ENCODE results near the gene HPSE2.

Gene HPSE2

DNA sequence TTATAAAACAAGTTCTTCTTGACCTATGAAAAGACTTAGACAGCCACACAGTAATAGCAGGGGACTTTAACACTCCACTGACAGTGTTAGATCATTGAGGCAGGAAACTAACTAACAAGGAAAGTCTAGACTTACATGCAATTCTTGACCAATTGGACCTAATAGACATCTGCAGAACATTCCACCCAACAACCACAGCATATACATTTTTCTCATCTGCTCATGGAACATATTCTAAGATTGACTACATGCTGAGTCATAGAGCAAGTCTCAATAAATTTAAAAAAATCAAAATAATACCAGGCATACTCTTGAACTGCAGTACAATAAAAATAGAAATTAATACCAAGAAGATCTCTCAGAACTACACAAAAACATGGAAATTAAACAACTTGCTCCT lies 569.4 kb downstream of the HPSE2 start:
- DNase-seq = no peak

DNA sequence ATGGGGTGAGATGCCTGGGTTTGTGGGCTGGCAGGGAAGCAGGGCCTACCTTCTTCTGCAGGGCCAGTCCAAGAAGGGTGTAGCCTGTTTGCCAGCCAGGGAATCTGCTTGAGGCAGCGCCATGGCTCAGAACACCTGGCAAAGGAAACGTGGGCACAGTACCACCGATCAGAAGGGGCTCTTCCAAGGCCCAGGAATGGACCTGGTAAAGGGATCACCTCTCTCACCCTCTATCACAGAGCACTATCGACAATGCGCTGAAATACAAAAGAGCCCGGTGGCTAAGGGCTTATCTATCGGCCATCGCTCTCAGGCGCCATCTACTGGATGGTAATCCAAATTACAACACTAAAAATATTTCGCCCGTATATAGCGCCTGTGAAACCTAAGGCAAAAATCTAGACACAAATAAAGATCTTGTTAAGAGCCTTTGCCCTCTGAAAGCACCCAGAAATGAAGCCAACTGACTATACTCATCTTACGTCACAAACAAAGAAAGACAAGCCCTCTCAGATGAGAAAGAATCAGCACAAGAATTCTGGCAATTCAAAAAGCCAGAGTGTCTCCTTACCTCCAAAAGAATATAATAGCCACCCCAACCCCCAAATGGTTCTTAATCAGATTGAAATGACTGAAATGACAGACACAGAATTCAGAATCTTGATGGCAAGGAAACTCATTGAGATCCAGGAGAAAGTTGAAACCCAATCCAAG lies 571.2 kb downstream of the HPSE2 start:
- DNase-seq = no peak

DNA sequence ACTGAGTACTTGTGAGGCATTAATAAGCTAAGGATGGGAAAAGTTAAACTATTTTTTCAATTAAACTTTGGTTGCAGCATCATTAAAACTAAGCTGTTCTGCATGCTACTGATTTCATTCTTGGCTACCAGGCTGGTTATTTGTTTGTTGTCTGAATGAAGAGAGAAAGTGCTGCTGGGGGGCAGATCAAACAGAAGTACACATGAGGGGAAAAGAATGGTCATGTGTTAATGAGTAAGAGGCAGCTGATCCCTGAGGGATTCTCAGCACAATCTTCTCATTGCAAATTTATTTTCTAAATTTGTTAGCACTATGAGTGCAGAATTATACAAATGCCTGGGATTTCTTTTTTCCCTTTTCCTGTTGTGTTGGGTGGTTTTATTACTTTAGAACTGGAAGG lies 575.7 kb downstream of the HPSE2 start:
- no peak for DNase-seq

DNA sequence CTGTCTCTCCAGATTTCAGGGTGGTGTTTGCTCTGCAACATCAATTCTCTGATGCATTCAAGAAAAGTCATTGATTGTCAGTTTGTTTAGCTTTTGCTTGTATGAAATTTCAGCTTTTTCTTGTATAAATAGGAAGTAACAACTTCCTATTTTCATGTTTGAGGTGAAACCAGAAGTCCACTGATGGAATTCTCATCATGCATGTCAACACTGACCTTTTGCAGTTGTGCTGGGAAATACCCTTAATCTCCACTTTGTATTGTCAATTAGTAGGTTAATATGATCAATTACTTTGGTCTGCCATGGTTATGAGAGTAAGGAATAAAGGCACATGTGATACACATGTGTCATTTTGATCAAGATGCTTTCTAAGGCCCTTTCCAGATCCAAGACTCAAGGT lies 580.2 kb downstream of the HPSE2 start:
- DNase-seq = no peak

DNA sequence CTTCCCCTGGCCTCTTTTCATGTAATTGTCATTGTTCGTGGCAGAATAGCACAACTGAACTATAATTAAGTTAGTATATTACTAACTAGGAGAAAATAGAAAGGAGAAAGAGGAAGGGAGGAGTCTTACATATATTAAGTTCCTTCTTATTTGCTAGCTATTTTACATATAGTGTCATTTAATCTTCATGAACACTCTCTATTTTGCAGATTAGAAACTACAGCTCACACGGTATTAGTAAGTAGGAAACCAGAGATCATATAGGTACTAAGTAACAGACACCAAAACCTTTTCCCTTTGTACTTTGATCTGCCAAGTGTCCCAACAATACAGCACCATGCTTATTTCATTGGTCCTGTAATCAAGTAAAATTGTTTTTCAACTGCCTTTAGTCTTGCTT lies 586.5 kb downstream of the HPSE2 start:
- DNase-seq = no peak

DNA sequence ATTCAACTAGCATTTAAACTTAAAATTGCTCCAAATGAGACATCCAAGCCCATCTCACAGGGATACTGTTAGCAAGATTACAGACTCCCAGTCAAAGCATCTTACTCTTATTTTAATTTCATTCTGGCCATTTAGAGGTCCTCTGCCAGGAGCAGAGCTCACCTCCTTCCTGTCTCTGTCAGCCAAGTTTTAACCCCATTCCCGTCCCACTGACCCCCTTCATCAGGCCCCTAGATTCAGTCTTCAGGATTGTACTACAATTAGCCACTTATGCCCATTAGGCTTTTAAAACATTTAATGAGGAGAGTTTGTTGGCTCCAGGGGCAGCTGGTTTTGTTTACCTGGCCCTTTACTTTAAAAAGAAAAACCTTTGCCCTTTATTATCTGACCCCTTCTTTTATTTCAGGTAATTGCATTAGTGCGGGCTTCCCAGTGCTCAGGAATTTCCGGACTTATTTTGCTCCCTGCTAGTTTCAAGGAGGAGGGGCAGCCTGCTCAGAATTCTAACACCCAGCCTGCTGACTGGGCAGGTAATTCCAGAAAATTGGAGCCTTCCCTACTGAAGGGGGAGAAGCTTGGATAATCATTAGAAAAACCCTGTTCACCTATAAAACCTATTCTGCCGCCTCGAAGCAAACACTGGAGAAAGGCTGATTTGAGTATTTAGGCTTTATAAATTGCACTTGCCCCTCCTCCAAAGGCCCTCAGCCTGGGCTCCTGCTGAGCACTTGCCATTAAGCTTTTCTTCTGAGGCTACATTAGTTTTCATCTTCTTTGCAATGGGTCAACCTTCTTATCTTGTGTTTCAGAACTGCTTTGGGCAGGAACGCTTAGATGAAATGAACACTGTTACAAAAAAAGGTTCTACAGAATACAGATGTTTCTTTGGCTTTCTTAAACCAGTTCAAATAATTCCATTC lies 588.4 kb downstream of the HPSE2 start:
- no peak for DNase-seq

DNA sequence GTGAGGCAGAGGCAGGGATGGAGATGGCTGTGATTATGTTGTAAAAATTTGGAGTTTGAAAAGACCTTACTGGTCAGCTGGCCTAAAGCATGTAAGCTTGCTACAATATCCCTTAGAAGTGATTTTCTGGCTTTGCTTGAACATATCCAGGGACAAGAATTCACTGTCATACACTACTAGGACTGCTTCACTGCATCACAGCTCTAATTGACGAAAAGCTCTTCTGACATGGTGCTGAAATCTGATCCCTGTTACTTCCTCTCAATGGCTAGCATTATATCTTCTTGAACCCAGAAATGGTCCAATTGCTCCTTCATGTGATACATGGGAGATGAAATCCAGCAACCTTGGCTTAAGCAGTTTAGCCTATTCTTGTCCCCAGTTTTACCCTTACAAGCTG lies 591.2 kb downstream of the HPSE2 start:
- no peak for DNase-seq

DNA sequence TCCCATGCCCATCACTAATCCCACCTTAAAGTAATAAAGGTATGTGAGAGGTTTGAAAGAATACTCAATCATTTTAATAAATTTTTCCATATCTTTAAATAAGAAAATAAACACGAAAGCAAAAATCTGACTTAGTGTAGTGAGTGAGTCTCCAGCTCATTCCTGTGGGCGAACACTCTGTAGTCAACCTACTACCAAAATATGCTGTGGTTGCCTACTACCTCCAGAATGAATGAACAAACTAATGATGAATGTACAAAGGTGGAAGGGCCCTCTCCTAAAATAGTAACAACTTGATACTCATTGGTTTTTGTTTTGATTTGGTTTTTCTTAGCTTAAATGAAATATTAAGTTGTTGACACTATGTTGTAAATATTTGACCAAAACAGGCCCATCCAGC lies 593.4 kb downstream of the HPSE2 start:
- no peak for DNase-seq

DNA sequence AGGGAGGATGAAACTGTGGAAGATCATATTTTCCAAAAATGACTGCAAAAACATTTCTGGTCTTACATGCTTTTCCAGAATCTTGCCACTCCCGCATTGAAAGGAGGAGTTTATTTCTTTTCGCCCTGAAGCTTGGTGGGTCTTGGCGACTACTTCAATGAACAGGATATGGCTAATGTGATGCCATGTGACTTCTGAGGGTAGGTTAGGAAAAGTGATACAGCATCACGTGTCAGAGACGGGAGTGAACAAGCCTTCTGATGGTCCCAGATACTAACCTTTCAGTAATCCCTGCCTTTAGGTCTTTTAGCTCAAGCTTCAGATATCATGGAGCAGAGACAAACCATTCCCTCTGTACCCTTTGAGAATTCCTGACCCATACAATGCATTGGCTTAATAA lies 596.7 kb downstream of the HPSE2 start:
- no peak for DNase-seq

DNA sequence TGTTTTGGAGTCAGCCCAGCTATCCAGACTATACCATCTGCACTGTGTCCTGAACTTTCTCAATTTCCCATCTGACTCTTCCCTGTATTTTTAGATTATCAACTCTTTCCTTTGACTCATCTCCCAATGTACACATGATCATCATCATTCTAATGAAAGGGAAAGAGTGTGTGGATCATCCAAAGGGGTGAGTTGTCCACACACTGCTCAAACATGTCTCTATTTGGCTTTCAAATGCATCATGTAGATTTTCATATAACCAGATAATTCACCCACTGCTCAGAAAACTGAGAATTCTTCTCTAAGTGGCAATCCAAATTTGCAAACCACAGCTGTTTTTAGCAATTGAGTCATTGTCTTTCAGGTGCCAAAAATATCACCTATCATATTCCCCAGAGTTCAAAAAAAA lies 598.7 kb downstream of the HPSE2 start:
- no peak for DNase-seq

DNA sequence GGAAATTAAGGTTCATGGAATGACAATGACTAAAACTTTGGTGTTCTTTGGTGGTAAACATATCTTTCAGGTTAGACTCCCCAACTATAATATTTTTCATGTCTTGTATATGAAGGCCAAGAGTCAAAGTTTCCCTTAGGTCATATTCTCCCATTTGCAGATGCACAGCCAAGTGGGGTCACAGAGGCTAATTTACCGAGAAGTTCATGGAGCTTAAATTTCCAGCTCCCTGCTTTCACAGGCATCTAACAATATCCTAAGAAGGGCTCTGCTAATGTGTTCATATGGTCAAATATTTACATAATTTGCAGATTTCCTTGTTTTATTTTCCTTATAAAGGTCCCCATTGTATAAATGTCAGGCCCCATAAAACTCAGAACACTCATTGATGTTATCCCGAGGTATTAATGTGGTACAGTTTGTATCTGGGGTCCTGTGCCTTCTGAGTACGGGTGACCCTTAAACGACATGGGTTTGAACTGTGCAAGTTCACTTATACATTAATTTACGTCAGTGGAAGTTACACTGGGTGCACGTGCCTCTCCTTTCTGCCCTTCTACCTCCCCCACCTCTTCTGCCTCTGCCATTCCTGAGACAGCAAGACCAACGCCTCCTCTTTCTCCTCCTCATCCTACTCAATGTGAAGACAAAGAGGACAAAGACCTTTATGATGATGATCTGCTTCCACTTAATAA lies 603.0 kb downstream of the HPSE2 start:
- DNase-seq = no peak

DNA sequence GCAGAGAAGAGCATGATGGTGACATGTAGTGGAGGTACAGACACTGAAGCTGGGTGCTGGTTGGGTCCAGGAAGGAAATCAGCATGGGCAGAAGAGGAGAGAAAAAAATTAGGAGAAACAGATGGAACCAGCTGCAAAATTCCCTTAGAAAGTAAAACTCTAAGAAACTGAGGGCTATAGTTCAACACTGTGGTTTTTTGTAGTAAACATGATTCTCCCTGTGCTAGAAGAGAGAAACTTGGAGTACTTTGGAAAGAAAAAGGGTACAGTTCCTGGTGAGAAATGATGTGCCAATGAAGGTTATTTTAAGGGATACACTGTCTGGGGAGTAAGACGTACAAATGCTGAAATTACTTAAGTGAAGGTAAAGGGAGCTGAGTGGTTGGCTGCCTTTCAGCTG lies 607.4 kb downstream of the HPSE2 start:
- no peak for DNase-seq

DNA sequence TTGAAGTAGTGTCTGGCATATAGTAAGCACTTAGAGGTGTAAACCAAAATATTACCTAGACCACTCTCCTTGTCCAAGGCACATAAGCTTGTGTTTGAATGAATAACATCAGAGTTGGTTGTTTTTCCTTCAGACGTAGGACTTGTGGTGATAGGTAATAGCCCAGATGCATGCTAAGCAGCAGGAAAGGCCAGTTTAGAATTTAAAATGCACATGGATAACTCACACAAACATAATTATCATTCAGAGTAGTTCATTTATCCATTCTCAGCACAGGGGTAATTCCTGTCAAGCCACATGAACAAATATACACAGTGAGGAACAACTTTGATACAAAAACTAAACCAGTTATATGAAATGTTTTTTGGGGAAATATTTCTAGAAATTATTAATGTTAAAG lies 607.9 kb downstream of the HPSE2 start:
- DNase-seq = no peak

DNA sequence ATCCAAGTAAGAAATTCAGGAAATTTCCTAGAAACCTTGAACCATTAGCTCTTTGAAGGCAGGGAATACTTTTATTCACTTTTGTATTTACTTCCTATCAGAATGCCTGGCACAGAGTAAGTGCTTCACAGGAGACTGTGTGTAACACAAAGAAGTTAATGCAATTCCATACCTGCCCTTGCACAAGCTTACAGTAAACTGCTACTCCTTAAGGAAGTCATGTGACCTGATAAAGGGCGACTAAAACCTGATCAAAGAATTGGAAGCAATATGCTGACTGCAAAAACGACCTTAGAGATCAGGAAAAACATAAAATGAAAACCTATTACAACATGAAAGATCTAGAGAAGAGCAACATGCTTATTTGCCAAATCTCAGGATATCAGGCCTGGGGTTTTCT lies 610.7 kb downstream of the HPSE2 start:
- DNase-seq = no peak

DNA sequence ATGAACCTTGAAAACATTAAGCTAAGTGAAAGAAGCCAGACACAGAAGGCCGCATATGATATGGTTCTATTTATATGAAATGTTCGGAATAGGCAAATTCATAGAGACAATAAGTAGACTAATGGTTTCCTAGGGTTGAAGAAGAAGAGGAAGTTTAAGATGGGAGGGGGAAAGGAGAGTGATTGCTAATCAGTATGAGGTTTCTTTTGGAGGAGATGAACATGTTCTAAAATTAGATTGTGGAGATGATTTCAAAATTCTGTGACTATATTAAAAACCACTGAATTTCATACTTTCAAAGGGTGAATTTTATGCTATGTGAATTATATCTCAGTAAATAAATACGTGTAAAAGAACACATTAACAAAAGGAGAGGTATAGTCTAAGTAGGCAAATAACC lies 612.5 kb downstream of the HPSE2 start:
- no peak for DNase-seq

DNA sequence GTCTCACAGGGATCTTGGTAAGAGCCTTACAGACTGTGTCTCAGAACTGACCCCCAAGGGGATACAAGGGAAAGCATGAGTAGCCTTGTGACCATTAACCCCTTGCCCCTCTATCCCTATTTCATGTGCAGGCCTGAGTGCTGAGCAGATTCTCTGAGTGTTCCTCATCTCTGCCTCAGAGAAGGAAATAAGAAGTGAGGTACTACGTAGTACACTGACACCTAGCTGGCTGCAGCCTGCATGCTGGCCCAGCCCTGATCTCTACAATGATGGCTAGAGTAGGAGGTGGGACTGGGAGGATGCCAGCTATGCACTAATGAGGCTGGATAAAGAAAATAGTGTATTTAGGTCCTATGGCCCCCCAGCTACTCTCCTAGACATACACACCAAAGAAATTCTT lies 614.0 kb downstream of the HPSE2 start:
- DNase-seq = no peak

DNA sequence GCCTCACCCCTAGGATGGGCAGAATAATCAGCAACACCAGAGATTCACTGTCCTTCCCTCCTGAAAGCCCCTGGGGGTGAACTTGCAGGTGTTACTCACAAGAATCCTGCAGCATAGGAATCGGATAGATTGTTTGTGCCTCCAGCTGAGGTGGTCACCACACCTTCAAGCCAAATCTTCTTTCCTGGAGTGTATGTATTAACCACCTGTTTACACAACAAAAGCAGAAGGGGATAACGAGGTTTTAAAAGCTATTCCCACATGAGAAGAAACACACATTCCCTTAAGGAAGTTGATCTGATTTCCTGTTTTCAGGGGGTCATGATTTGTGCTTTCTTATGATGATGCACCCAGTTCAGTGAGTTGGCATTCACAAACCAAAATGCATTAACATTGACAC lies 615.1 kb downstream of the HPSE2 start:
- DNase-seq = no peak

DNA sequence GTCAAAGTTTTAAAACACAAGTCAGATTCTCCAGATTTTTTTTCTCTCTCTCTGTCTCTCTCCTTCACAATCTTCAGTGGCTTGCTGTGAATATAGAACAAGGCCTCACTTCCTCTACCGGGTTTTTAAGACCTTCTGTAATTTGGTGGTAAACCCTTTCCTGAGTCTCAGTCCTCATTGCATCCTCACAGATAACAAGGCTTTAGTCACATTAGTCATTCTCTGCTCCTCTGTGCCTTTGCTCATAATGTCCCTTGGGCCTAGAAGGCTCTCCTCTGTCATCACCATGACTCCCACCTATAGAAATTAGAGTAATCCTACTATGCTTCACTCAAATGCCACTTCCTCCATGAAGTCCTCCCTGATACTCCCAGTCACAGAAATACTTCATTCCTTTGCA lies 616.2 kb downstream of the HPSE2 start:
- no peak for DNase-seq

DNA sequence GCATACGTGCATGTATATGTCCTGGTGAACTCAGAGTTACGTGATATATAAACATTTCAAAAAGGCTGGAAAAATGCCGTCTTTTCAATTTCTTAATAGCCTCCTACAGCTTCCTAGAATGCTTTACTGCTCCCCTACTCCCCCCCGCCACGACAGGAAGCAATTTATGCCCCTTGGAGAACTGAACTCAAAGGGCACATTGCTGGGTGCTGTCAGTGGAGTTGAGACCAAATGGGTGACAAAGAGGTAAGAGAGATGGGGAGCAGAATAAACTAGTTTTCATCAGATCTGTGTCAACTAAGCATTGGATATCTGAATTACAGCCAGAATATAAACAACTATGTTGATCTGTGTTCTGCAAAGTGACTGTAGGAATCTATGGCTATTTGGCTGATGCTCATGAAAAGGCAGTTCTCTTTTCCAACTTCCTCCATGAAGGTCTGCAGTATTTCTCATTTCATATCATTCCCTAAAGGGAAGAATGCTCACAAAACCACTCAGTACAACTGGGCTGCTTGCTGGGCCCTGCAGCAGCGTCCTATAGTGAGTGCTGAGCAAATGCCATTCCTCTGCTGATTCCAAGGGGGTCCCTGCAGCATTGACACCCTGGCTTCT lies 617.6 kb downstream of the HPSE2 start:
- no peak for DNase-seq

DNA sequence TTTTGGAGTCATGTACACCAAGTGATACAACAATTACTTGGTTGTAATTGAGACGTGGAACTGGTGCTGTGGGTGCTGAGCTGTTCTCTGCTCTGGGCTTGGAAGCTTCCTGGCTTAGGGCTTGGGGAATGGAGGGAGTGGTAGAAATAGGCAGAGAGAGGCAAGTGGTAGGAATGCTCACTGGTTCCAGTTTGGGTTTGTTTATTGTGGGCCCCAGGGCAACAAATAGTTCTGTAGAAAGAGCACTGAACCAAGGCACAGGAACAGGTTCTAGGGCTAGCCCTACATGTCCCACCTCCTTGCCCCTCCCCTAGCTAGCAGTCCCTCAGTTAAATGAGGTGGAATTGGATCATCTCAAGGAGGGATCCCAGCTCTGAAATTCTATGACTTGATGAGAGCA lies 622.2 kb downstream of the HPSE2 start:
- DNase-seq = no peak

DNA sequence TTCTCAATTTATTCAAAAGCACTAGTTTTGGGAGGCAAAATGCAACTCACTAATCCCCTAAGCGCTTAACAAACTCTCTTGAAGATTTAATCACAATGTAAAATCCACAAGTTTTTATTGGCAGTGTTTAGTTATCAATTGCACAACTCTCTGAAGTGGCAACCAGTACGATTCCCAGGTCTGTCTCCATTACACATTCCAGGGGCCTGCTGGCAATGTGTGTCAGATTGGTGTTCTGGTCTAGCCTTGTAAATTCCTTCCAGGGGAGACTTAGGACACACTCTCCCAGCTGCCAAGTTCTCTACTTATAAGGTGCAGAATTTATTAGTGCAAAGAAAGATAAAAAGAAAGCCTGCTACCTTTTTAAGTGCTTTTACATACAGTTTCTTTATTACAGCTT lies 624.2 kb downstream of the HPSE2 start:
- no peak for DNase-seq

DNA sequence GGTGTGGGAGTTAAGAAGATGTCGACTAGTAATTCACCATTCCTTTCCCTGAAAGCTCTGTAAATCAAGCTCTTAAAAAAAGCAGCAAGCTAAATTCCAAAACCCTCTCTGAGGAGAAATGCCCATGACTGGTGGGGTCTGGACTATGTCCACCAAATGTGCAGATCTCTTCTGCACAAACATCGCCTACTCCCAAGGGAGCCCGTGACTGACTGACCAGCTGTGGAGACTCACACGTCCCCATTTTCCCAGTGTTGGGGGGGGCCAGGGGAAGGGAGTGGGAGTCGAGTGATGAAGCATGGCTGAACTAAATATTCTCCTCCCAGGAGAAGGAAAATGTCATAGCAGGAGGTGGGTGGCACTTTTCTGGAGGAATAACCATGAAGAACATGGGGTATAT lies 624.8 kb downstream of the HPSE2 start:
- no peak for DNase-seq

DNA sequence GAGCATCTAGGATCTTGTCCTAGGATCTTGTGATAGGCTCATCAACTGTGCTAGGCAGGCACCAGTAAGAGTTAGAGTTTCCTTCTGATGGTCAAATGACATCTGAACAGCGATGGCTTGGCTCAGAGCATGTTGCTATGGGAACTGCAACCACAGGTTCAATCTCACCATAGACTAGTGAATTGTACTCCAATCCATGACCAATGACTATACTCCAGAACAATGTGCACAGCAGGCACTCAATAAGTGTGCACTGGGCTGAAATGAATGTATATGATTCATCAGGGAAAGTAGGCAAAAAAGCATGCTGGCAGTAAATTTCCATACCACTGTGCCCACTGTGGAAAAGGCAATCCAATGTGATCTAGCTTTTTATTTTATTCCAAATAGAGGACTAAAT lies 625.4 kb downstream of the HPSE2 start:
- DNase-seq = no peak

DNA sequence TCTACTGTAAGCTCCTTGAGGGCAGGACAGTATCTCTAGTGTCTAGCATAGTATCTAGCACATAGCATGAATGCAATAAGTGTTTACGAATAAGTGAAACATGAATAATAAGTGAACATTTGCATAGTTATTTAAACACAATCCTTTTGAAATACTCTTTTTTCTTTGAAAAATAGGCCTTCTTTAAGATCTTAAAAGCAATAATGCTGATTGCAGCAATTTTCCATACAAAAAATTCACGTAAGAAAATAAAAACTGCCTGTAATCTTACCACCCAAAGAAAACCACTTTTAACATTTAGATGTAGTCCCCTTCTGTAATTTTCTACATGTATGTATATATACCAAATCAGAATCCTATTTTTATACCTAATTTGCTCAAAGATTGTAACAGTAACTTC lies 626.4 kb downstream of the HPSE2 start:
- DNase-seq = no peak
